ENCODE data around the gene DCC. TPM values are rescaled to one million over a fixed set of nuclear protein-coding genes. Genes with fewer than 3 reads are reported as not detected.

The DCC gene
- total and polyA plus RNA-seq, 7 experiments from 2014 or later = not detected

DNA sequence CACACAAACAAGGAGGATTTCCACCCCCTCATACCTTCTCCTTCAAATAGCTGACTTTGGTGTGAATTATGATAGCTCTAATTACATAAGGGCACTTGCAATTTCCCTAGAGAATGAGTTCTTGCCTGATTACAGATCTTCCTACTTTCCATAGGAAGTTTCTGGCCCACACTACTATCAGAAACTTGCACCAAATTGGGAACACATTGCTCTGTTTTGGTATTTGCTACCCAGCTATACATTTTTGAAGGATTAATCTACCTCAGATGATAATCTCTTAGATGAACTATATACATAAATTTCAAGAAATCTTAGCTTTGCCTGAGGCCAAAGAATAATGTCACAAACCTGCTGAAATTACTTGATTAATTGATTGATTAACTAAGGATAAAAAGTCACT is 4.9 kb downstream of the DCC start:
- no peak for DNase-seq
- Mint-ChIP-seq H3K4me1 (peaks cover 0 to 6% (median 0%) of the 10 kb centered on the region in 7 donors), H3K27ac (no peak overlapping the region), H3K9me3 (peaks cover 0 to 20% (median 5%) of the 10 kb centered on the region in 11 donors), H3K36me3 (peaks cover 0 to 8% (median 0%) of the 10 kb centered on the region in 5 donors), H3K4me3 (no peak overlapping the region), H3K27me3 (peaks cover 21 to 25% (median 22%) of the 10 kb centered on the region in 5 donors)
- Histone ChIP-seq H3K4me3 (ENCODE audit: low read length) (no peak overlapping the region), H3K27me3 (ENCODE audit: control insufficient read depth in 2 of 2, insufficient read depth in 2 of 2, low read length in 2 of 2) (no peaks in the 10 kb centered on the region), H3K27ac (ENCODE audit: low read depth, low read length) (no peak overlapping the region), H3K4me1 (ENCODE audit: control insufficient read depth in 2 of 2, insufficient read depth in 2 of 2, low read length in 2 of 2) (no peaks in the 10 kb centered on the region), H3K9me3 (ENCODE audit: control insufficient read depth in 2 of 3, low read length in 3 of 3) (no peaks in the 10 kb centered on the region), H3K36me3 (ENCODE audit: control insufficient read depth in 2 of 3, insufficient read depth in 3 of 3, low read length in 3 of 3) (no peaks in the 10 kb centered on the region)
- ATAC-seq = no peak
- intact Hi-C loops (cut with micrococcal nuclease) = no loop called here
- POLR2A ChIA-PET = no interaction called here
- CTCF ChIA-PET = no interaction called here

DNA sequence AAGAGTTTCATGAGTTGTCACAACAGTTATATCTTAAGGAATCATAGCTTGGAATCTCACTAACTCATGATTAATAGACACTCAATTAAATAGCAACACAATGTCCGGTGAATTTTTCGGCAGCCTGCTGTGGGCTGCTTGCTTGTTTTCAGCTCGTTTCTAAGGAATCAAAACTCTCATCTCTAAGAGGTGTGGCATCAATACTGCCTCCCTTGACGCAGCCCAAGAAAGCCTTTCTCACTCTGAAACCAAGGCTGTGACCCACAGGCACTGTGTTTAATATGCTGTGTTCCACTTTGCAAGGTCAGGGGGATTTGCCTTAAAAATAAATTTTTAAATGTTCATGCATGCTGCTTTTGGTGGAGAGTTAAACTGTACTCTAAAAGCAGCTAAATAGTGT is 5.4 kb downstream of the DCC start:
- H3K27ac Mint-ChIP-seq = no peak overlapping the region
- H3K4me3 Mint-ChIP-seq = no peak overlapping the region
- peaks cover 0 to 17% (median 6%) of the 10 kb centered on the region in 11 donors for H3K9me3 Mint-ChIP-seq
- Histone ChIP-seq H3K36me3 (ENCODE audit: control insufficient read depth in 2 of 3, insufficient read depth in 3 of 3, low read length in 3 of 3) (no peaks in the 10 kb centered on the region), H3K27me3 (ENCODE audit: control insufficient read depth in 2 of 2, insufficient read depth in 2 of 2, low read length in 2 of 2) (no peaks in the 10 kb centered on the region), H3K4me3 (ENCODE audit: low read length) (no peak overlapping the region), H3K4me1 (ENCODE audit: control insufficient read depth in 2 of 2, insufficient read depth in 2 of 2, low read length in 2 of 2) (no peaks in the 10 kb centered on the region), H3K27ac (ENCODE audit: low read depth, low read length) (no peak overlapping the region), H3K9me3 (ENCODE audit: control insufficient read depth in 2 of 3, low read length in 3 of 3) (no peaks in the 10 kb centered on the region)
- intact Hi-C loops (cut with micrococcal nuclease) = no loop called here
- H3K27me3 Mint-ChIP-seq = peaks cover 15 to 20% (median 16%) of the 10 kb centered on the region in 5 donors
- ATAC-seq = no peak
- no peak for DNase-seq
- H3K4me1 Mint-ChIP-seq = peaks cover 0 to 6% (median 0%) of the 10 kb centered on the region in 7 donors
- ChIA-PET CTCF (no interaction called here), POLR2A (no interaction called here)
- peaks cover 0 to 4% (median 0%) of the 10 kb centered on the region in 5 donors for H3K36me3 Mint-ChIP-seq

DNA sequence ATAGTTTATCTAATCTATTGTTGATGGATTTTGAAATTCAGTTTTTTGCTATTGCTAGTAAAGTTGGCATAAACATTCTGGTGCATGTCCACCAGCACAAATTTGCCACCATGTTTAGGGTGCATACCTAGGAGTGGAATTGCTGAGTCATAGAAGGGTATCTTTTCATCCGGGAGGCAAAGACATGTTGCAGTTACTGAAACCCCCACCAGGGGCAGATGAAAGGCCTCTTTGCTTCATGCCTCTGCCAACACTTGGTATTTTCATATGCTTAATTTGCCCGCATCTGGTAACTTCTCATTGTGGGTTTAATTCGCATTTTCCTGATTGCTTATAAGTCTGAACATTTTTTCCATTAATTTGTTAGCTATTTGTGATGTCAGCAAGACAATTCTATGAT is 8.2 kb downstream of the DCC start:
- no peak overlapping the region for H3K4me3 Mint-ChIP-seq
- H3K4me1 Mint-ChIP-seq = no peaks in the 10 kb centered on the region
- Histone ChIP-seq H3K27me3 (ENCODE audit: control insufficient read depth in 2 of 2, insufficient read depth in 2 of 2, low read length in 2 of 2) (no peaks in the 10 kb centered on the region), H3K36me3 (ENCODE audit: control insufficient read depth in 2 of 3, insufficient read depth in 3 of 3, low read length in 3 of 3) (no peaks in the 10 kb centered on the region), H3K9me3 (ENCODE audit: control insufficient read depth in 2 of 3, low read length in 3 of 3) (no peaks in the 10 kb centered on the region), H3K4me3 (ENCODE audit: low read length) (no peak overlapping the region), H3K27ac (ENCODE audit: low read depth, low read length) (no peak overlapping the region), H3K4me1 (ENCODE audit: control insufficient read depth in 2 of 2, insufficient read depth in 2 of 2, low read length in 2 of 2) (no peaks in the 10 kb centered on the region)
- DNase-seq (no peak), ATAC-seq (no peak)
- H3K36me3 Mint-ChIP-seq = no peaks in the 10 kb centered on the region
- intact Hi-C loops (cut with micrococcal nuclease) = no loop called here
- H3K27me3 Mint-ChIP-seq = peaks cover 0 to 5% (median 0%) of the 10 kb centered on the region in 5 donors
- ChIA-PET POLR2A (no interaction called here), CTCF (no interaction called here)
- H3K9me3 Mint-ChIP-seq = peaks cover 0 to 8% (median 4%) of the 10 kb centered on the region in 11 donors
- H3K27ac Mint-ChIP-seq = no peak overlapping the region

DNA sequence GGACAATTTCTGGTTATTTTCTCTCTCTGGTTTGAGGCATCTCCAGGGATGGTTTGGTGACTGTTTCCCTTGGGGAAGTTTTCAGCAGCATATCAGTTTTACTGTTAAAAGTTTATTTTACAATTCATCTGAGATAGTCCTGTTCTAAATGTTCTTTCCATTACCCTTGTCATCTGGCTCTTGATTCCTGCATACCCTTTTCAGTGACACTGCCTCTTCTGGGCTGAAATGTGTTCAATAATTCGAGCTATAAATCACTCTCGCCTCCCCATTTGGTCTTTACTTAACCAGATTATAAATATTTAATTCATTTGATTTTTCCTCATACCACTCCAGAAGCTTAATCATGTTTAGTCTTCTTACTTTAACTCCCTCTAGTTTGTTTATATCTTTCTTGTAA is 9.5 kb downstream of the DCC start:
- ChIA-PET POLR2A (no interaction called here), CTCF (no interaction called here)
- no peak for ATAC-seq
- H3K9me3 ChIP-seq (ENCODE audit: control insufficient read depth in 2 of 3, low read length in 3 of 3) = no peaks in the 10 kb centered on the region
- H3K27me3 Mint-ChIP-seq = peaks cover 0 to 5% (median 0%) of the 10 kb centered on the region in 5 donors
- no peaks in the 10 kb centered on the region for H3K4me1 Mint-ChIP-seq
- no peak overlapping the region for H3K27ac ChIP-seq (ENCODE audit: low read depth, low read length)
- no peaks in the 10 kb centered on the region for H3K4me1 ChIP-seq (ENCODE audit: control insufficient read depth in 2 of 2, insufficient read depth in 2 of 2, low read length in 2 of 2)
- no peak overlapping the region for H3K4me3 Mint-ChIP-seq
- H3K4me3 ChIP-seq (ENCODE audit: low read length) = no peak overlapping the region
- no peaks in the 10 kb centered on the region for H3K27me3 ChIP-seq (ENCODE audit: control insufficient read depth in 2 of 2, insufficient read depth in 2 of 2, low read length in 2 of 2)
- H3K27ac Mint-ChIP-seq = no peak overlapping the region
- no peak for DNase-seq
- no peaks in the 10 kb centered on the region for H3K36me3 ChIP-seq (ENCODE audit: control insufficient read depth in 2 of 3, insufficient read depth in 3 of 3, low read length in 3 of 3)
- no peaks in the 10 kb centered on the region for H3K36me3 Mint-ChIP-seq
- peaks cover 0 to 8% (median 4%) of the 10 kb centered on the region in 11 donors for H3K9me3 Mint-ChIP-seq
- intact Hi-C loops (cut with micrococcal nuclease) = no loop called here

DNA sequence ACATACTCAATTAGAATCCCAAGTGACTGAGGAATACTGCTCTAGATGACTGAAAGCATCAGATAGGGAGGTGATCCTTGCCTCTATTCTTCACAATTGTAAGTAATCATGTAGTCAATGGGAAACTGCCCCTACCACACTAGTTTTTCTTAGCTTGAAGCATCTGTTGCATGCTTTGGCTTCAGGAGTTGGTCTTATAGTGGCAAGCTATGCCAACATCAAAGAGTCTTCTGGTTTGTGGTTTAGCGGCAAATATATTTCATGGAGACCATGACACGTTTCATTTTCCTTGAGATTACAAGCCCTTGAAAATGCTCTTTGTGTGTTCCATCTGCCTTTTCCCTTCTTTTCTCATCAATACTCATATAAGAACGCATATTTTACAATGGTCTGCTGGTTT is 12.9 kb downstream of the DCC start:
- Mint-ChIP-seq H3K27ac (no peak overlapping the region), H3K9me3 (peaks cover 0 to 11% (median 5%) of the 10 kb centered on the region in 11 donors), H3K4me1 (no peaks in the 10 kb centered on the region), H3K4me3 (no peak overlapping the region), H3K36me3 (no peaks in the 10 kb centered on the region), H3K27me3 (peaks cover 0 to 5% (median 0%) of the 10 kb centered on the region in 5 donors)
- intact Hi-C loops (cut with micrococcal nuclease) = no loop called here
- H3K9me3 ChIP-seq (ENCODE audit: control insufficient read depth in 2 of 3, low read length in 3 of 3) = no peaks in the 10 kb centered on the region
- no peaks in the 10 kb centered on the region for H3K27me3 ChIP-seq (ENCODE audit: control insufficient read depth in 2 of 2, insufficient read depth in 2 of 2, low read length in 2 of 2)
- no peak overlapping the region for H3K27ac ChIP-seq (ENCODE audit: low read depth, low read length)
- POLR2A ChIA-PET = no interaction called here
- no peak overlapping the region for H3K4me3 ChIP-seq (ENCODE audit: low read length)
- DNase-seq = no peak
- CTCF ChIA-PET = no interaction called here
- ATAC-seq = no peak
- no peaks in the 10 kb centered on the region for H3K36me3 ChIP-seq (ENCODE audit: control insufficient read depth in 2 of 3, insufficient read depth in 3 of 3, low read length in 3 of 3)
- H3K4me1 ChIP-seq (ENCODE audit: control insufficient read depth in 2 of 2, insufficient read depth in 2 of 2, low read length in 2 of 2) = no peaks in the 10 kb centered on the region

DNA sequence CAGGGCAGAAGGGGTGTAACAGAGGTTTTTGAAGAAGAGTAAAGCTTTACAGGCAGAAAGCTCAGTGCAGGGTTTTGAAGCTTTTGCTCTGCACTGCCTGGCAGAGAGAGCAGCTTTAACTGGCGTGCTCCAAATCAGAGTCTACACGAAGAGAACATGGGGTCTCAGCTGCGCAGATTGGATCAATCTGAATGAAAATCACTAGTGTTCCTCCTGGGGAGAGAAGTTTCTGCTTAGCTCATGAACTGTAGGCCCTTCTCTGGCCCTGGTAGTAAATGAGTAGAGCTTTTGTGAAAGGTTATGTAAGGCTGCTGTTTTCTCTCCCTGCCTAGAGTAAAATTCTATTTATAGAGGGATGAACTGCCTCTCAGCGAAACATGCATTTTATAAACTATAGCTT is 13.6 kb downstream of the DCC start:
- Histone ChIP-seq H3K27me3 (ENCODE audit: control insufficient read depth in 2 of 2, insufficient read depth in 2 of 2, low read length in 2 of 2) (no peaks in the 10 kb centered on the region), H3K36me3 (ENCODE audit: control insufficient read depth in 2 of 3, insufficient read depth in 3 of 3, low read length in 3 of 3) (no peaks in the 10 kb centered on the region), H3K27ac (ENCODE audit: low read depth, low read length) (no peak overlapping the region), H3K4me1 (ENCODE audit: control insufficient read depth in 2 of 2, insufficient read depth in 2 of 2, low read length in 2 of 2) (no peaks in the 10 kb centered on the region), H3K9me3 (ENCODE audit: control insufficient read depth in 2 of 3, low read length in 3 of 3) (no peaks in the 10 kb centered on the region), H3K4me3 (ENCODE audit: low read length) (no peak overlapping the region)
- intact Hi-C loops (cut with micrococcal nuclease) = no loop called here
- DNase-seq (no peak), ATAC-seq (no peak)
- Mint-ChIP-seq H3K4me1 (no peaks in the 10 kb centered on the region), H3K27me3 (peaks cover 0 to 5% (median 0%) of the 10 kb centered on the region in 5 donors), H3K36me3 (no peaks in the 10 kb centered on the region), H3K27ac (no peak overlapping the region), H3K4me3 (no peak overlapping the region), H3K9me3 (peaks cover 0 to 17% (median 6%) of the 10 kb centered on the region in 11 donors)
- ChIA-PET CTCF (no interaction called here), POLR2A (no interaction called here)

DNA sequence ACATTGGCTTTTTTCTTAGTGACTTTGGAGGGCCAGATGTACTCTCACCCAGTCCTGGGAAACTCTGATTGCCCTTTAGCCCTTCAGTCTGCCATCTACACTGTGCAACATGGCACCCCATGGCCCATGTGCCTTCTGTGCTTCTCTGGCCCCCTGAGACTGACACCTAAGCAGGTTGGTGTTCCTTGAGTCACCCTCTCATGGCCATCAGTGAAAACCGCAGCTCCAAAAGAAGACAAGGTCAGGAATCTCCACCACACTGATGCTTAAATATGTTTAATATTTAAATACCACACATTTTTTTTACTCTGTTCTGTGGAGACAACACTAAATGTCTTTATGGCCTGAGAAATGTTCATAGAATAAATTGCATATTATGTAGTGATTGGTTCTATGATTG is 23.9 kb downstream of the DCC start:
- no peaks in the 10 kb centered on the region for H3K9me3 ChIP-seq (ENCODE audit: control insufficient read depth in 2 of 3, low read length in 3 of 3)
- intact Hi-C loops (cut with micrococcal nuclease) = no loop called here
- H3K36me3 Mint-ChIP-seq = peaks cover 0 to 3% (median 0%) of the 10 kb centered on the region in 5 donors
- no peaks in the 10 kb centered on the region for H3K4me1 Mint-ChIP-seq
- ChIA-PET POLR2A (no interaction called here), CTCF (no interaction called here)
- DNase-seq = no peak
- no peak overlapping the region for H3K4me3 Mint-ChIP-seq
- ATAC-seq = no peak
- H3K27me3 Mint-ChIP-seq = peaks cover 0 to 3% (median 0%) of the 10 kb centered on the region in 5 donors
- H3K4me1 ChIP-seq (ENCODE audit: control insufficient read depth in 2 of 2, insufficient read depth in 2 of 2, low read length in 2 of 2) = no peaks in the 10 kb centered on the region
- peaks cover 0 to 8% (median 5%) of the 10 kb centered on the region in 11 donors for H3K9me3 Mint-ChIP-seq
- no peaks in the 10 kb centered on the region for H3K36me3 ChIP-seq (ENCODE audit: control insufficient read depth in 2 of 3, insufficient read depth in 3 of 3, low read length in 3 of 3)
- no peak overlapping the region for H3K27ac Mint-ChIP-seq
- no peak overlapping the region for H3K27ac ChIP-seq (ENCODE audit: low read depth, low read length)
- H3K27me3 ChIP-seq (ENCODE audit: control insufficient read depth in 2 of 2, insufficient read depth in 2 of 2, low read length in 2 of 2) = no peaks in the 10 kb centered on the region
- H3K4me3 ChIP-seq (ENCODE audit: low read length) = no peak overlapping the region

All from naive thymus-derived CD4-positive, alpha-beta T cell (primary cell).